Calu3 (cell line): ENCODE measurements around the gene PLA2G2D. TPM values are rescaled to one million over a fixed set of nuclear protein-coding genes. Genes with fewer than 3 reads are reported as not detected.

ENCODE experiments used
- BruUV-seq: library from RNA; stranded (reverse); fragments of 400-500 nt; replicated peaks from 2 replicates; lab custom pipeline; 2021; lab: Mats Ljungman, UMichigan
- CTCF ChIA-PET: fragments of 300-600 bp; sonication (Branson Sonifier 250); formaldehyde crosslinking; loops from one replicate; lab custom pipeline; 2022; ENCODE audit warnings: antibody characterized with exemption; lab: Charles Lee
- DNase-seq: peaks from one replicate; pipeline ENCODE4 v3.0.0; 2022
- H3K27ac Mint-ChIP-seq: one replicate; pipeline ENCODE4 v1.8.0; 2022; ENCODE audit warnings: mixed read lengths; ENCODE audit not compliant: unreplicated experiment
- H3K27me3 Mint-ChIP-seq: one replicate; pipeline ENCODE4 v1.8.0; 2022; ENCODE audit warnings: mixed read lengths; ENCODE audit not compliant: unreplicated experiment
- H3K36me3 Mint-ChIP-seq: one replicate; pipeline ENCODE4 v1.8.0; 2022; ENCODE audit warnings: mild to moderate bottlenecking, moderate library complexity, mixed read lengths; ENCODE audit not compliant: insufficient read depth, unreplicated experiment
- H3K4me1 Mint-ChIP-seq: one replicate; pipeline ENCODE4 v1.8.0; 2022; ENCODE audit warnings: mild to moderate bottlenecking, low read depth, mixed read lengths; ENCODE audit not compliant: unreplicated experiment
- H3K4me3 Mint-ChIP-seq: one replicate; pipeline ENCODE4 v1.8.0; 2022; ENCODE audit warnings: mild to moderate bottlenecking, low read depth, moderate library complexity, mixed read lengths; ENCODE audit not compliant: unreplicated experiment
- H3K9me3 Mint-ChIP-seq: one replicate; pipeline ENCODE4 v1.8.0; 2022; ENCODE audit warnings: low read depth, mixed read lengths; ENCODE audit not compliant: unreplicated experiment
- CTCF ChIP-seq: fragments of 200-600 bp; IDR thresholded peaks from one replicate; pipeline ENCODE4 v1.8.0; 2022; ENCODE audit warnings: antibody characterized with exemption; ENCODE audit not compliant: unreplicated experiment
- intact Hi-C: fragments of 100-400 bp; cut with micrococcal nuclease; formaldehyde crosslinking; loops from one replicate; pipeline ENCODE4 v1.10.0; 2022; ENCODE audit not compliant: unreplicated experiment
- total RNA-seq: library from RNA; stranded (reverse); gene quantifications from 2 replicates; pipeline ENCODE4 v1.2.3, GENCODE V29; 2022

The PLA2G2D gene
- total RNA-seq, 1 experiment from 2014 or later: not detected

- H3K27me3 Mint-ChIP-seq: no peaks in the 10 kb centered on the region
- CTCF ChIA-PET: interaction anchor here (1.6 to 2.7 kb wide), 2 partner anchors 12 to 52 kb away, joined by 3 to 16 read pairs; no protein-coding TSS in a partner anchor
- H3K4me1 Mint-ChIP-seq: peaks cover 15% of the 10 kb centered on the region
- peaks cover 18% of the 10 kb centered on the region for H3K36me3 Mint-ChIP-seq
- peak; percentile 25 for DNase-seq
- BruUV-seq: TSS peak; percentile 69
- H3K27ac Mint-ChIP-seq: peak overlapping the region; percentile 90
- H3K9me3 Mint-ChIP-seq: peaks cover 3% of the 10 kb centered on the region
- H3K4me3 Mint-ChIP-seq: peak overlapping the region; percentile 67
- TF ChIP-seq CTCF: no peak
- intact Hi-C loops: loop anchor here (5.0 kb wide), 1 partner anchor 237 kb away; no protein-coding TSS in a partner anchor
Observed at GRCh38 chr1:20154301-20154831, 35.0 kb upstream of the PLA2G2D start.

GRCh38 chr1:20153000-20153418 is 33.7 kb upstream of the PLA2G2D start:
- intact Hi-C loops: loop anchor here (1.0 to 5.0 kb wide), 2 partner anchors 52 to 236 kb away; no protein-coding TSS in a partner anchor
- Mint-ChIP-seq H3K4me1 (peaks cover 15% of the 10 kb centered on the region), H3K27me3 (no peaks in the 10 kb centered on the region), H3K9me3 (peaks cover 3% of the 10 kb centered on the region), H3K4me3 (no peak overlapping the region), H3K36me3 (peaks cover 18% of the 10 kb centered on the region), H3K27ac (peak overlapping the region; percentile 90)
- no peak for DNase-seq
- BruUV-seq: no TSS peak
- TF ChIP-seq CTCF: no peak
- CTCF ChIA-PET: interaction anchor here (0.6 to 2.7 kb wide), 6 partner anchors 25 to 306 kb away, joined by 3 to 16 read pairs (median 6); no protein-coding TSS in a partner anchor

- peaks cover 15% of the 10 kb centered on the region for H3K4me1 Mint-ChIP-seq
- H3K4me3 Mint-ChIP-seq: peak overlapping the region; percentile 64
- H3K27ac Mint-ChIP-seq: peak overlapping the region; percentile 90
- no TSS peak for BruUV-seq
- peaks cover 3% of the 10 kb centered on the region for H3K9me3 Mint-ChIP-seq
- peaks cover 18% of the 10 kb centered on the region for H3K36me3 Mint-ChIP-seq
- DNase-seq: no peak
- no peak for TF ChIP-seq CTCF
- intact Hi-C loops: loop anchor here (1.0 to 5.0 kb wide), 2 partner anchors 51 to 235 kb away; no protein-coding TSS in a partner anchor
- CTCF ChIA-PET: interaction anchor here (1.0 to 2.7 kb wide), 4 partner anchors 28 to 233 kb away, joined by 3 to 16 read pairs (median 7); no protein-coding TSS in a partner anchor
- no peaks in the 10 kb centered on the region for H3K27me3 Mint-ChIP-seq
Observed at GRCh38 chr1:20152599-20152930, 33.2 kb upstream of the PLA2G2D start.

- intact Hi-C loops: loop anchor here (1.0 to 5.0 kb wide), 2 partner anchors 51 to 235 kb away; no protein-coding TSS in a partner anchor
- CTCF ChIA-PET: interaction anchor here (0.6 to 2.7 kb wide), 6 partner anchors 19 to 177 kb away, joined by 3 to 16 read pairs (median 4); no protein-coding TSS in a partner anchor
- H3K27me3 Mint-ChIP-seq: no peaks in the 10 kb centered on the region
- peak overlapping the region; percentile 90 for H3K27ac Mint-ChIP-seq
- peak overlapping the region; percentile 64 for H3K4me3 Mint-ChIP-seq
- H3K36me3 Mint-ChIP-seq: peaks cover 18% of the 10 kb centered on the region
- BruUV-seq: no TSS peak
- DNase-seq: peak; percentile 84
- H3K4me1 Mint-ChIP-seq: peaks cover 15% of the 10 kb centered on the region
- peak; percentile 84 for TF ChIP-seq CTCF
- peaks cover 3% of the 10 kb centered on the region for H3K9me3 Mint-ChIP-seq
Observed at GRCh38 chr1:20151906-20152598, 32.7 kb upstream of the PLA2G2D start.
